Non-pigmented ciliary epithelial cell (primary cell): ENCODE results near the gene APOA1.

Source experiments
- DNase-seq: peaks from one replicate; pipeline ENCODE4 v3.0.0-alpha.2; 2010; ENCODE audit warnings: low read depth

The APOA1 gene

GRCh38 chr11:116837231-116838091 lies at the start of gene APOA1:
TSS of gene APOA1 (minus strand) at chr11:116837622. CDS start at chr11:116837387, 235 bp downstream.
- DNase-seq: no peak

DNA sequence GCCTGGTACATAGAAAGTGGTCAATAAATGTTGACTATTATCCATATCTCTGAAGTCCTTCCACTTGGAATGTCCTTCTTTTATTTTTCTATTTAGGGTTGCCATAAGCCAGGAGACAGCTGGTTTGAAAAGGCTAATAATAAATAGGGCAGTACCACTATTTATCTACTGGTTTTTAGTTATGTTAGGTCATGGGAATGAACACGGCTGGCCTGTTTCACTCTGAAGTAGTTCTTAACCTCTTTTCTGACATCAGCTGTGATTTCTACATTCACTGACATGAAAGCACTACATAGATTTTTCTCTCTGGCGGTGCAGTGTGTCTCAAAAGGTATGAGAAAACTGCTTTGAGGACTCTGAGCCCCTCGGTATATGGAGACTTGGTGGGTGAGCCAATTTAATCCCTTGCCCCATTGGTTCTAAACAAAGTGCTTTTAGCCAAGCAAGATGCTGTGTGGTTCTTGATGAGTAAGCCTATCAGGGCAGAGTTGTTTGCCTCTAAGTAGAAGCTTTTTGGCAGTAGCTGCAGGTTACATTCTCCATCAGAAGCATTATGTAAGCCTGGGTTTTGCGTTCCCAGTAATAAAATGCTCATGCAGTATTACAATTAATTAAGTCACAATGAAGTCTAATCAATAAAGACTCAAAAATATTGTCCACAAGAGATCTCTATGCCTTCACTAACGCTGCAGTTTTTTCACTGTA lies 48.7 kb upstream of the APOA1 start:
- no peak for DNase-seq

DNA sequence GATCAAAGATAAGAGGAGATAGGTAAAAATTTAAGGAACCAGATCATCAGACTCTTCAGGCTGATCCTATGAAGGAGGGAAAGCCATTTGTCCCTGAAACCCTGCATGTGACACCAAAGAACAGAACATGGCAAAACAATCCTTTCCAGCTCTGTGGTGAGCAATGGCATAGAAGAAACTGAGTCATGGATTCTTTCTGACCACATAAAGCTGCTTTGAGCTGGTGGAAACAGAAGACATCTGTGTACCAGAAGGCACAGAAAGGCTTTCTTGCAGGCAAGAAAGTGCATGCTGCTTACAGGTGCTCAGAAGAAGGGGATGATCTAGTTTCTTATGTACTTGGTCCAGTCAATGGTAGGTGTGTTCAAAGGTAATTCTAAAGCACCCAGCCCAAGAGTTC lies 45.0 kb upstream of the APOA1 start:
- DNase-seq: peak; percentile 51

- no peak for DNase-seq
Observed at GRCh38 chr11:116881143-116881542, 43.7 kb upstream of the APOA1 start.

GRCh38 chr11:116879800-116880625 lies 42.6 kb upstream of the APOA1 start:
- DNase-seq: peak; percentile 51

GRCh38 chr11:116876656-116877055 lies 39.2 kb upstream of the APOA1 start:
- no peak for DNase-seq

DNA sequence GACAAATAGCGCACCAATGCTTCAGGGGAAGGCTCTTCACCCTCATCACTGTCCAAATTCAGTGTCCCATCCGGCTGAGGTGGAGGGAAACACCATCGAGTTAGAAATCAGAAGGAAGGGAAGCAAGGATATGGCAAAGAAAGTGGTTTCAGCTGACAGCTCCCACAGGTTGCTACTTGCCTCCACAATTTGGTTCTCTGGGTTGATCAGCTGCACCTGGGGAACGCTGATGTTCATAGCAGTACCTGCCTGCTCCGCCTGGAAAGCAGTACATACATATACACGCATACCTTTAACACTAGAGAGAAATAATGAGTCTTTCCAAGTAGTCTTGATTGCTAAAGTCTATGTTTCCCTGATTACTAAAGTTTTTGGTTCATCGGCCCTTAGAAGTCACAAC lies 37.8 kb upstream of the APOA1 start:
- DNase-seq: no peak

- no peak for DNase-seq
Observed at GRCh38 chr11:116874251-116874650, 36.8 kb upstream of the APOA1 start.

GRCh38 chr11:116873381-116873780 lies 36.0 kb upstream of the APOA1 start:
- no peak for DNase-seq

- DNase-seq: peak; percentile 69
Observed at GRCh38 chr11:116871248-116871647, 33.8 kb upstream of the APOA1 start.

GRCh38 chr11:116870054-116870453 lies 32.6 kb upstream of the APOA1 start:
- no peak for DNase-seq

GRCh38 chr11:116869610-116870009 lies 32.2 kb upstream of the APOA1 start:
- no peak for DNase-seq

DNA sequence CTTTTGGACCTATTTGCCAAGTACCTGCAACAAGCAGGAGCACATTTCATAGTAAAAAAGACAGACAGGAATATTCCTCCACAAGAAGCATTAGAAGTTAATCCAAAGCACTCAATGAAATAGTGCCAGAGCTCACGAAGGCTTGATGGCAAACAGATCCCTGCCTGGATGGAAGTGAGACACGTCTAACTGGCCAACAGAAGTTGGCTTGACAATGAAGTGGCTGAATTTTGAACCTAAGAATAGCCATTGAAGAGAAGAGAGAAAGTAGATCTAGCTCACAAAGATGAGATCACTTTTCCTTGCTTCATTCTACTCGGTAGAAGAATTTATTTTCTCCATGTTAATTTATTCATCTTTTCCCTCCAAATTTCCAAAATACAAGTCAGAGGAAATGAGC lies 30.6 kb upstream of the APOA1 start:
- DNase-seq: no peak

GRCh38 chr11:116867619-116868018 lies 30.2 kb upstream of the APOA1 start:
- DNase-seq: no peak

GRCh38 chr11:116866804-116867455 lies 29.5 kb upstream of the APOA1 start:
- no peak for DNase-seq

DNA sequence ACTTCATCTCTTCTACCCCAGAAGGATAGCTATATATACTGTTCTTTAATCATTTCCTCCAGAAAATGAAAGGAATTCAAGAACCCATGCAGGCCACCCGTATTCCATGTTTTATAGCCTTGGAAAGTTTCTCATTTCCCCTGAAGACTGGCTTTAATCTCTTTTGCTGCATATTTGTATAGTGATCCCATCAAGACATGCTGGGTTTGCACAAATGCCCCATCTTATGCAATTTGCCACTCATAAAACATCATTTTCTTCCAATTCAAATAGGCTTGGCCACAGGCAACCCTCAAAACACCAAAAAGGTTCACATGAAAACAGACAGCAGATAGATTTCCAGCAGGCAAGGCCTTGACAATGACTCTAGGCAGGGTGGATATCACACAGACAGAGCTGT lies 28.3 kb upstream of the APOA1 start:
- DNase-seq: no peak

DNA sequence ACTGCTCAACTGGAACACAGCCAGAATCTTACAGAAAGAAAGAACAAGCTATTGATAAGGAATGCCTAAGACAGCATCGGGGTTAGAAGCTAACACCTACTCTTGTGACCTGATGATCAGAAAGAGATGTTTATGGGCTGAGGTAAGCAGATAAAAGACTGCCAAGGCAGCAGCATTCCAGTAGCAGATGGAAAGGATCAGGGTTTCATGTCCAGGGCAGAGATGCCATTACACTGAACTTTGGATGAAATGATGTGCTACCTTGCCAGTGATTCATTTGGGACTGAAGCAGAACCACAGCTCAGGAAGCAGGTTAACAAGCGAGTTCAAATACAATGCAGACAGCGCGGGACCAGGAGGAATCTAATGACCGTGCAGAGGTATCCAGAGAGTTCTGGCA lies 27.1 kb upstream of the APOA1 start:
- no peak for DNase-seq

DNA sequence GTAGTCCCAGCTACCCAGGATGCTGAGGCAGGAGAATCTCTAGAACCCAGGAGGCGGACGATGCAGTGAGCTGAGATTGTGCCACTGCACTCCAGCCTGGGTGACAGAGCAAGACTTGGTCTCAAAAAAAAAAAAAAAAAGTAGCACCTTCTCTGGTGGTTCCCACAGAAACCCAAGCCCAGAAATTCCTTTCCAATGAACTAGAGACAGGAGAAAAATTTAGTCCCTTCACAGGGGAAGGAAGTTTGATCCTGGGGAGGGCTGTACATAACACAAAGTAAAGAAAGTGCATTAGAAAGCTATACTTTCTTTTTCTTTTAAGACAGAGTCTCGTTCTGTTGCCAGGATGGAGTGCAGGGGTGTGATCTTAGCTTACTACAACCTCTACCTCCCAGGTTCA lies 25.5 kb upstream of the APOA1 start:
- DNase-seq: no peak

GRCh38 chr11:116862185-116862584 lies 24.8 kb upstream of the APOA1 start:
- DNase-seq: no peak

GRCh38 chr11:116861539-116861938 lies 24.1 kb upstream of the APOA1 start:
- DNase-seq: peak; percentile 55

DNA sequence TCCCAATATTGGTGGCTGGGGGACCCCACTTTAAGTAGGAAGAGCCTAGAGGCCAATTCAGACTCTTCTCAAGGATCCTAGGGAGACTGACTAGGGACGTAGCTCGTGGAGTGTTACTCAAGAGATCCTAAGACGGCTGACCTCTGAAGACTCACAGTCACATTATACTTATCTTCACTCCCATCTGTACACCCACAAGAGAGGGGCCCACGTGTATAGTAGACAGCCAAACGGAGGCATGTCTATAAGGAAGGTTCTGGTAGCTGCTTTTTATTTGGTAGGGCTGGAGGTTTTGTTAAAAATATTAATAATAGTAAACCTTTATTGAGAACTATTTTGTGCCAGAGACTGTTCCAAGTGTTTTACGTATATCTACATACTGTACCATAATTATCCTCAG lies 22.9 kb upstream of the APOA1 start:
- no peak for DNase-seq

DNA sequence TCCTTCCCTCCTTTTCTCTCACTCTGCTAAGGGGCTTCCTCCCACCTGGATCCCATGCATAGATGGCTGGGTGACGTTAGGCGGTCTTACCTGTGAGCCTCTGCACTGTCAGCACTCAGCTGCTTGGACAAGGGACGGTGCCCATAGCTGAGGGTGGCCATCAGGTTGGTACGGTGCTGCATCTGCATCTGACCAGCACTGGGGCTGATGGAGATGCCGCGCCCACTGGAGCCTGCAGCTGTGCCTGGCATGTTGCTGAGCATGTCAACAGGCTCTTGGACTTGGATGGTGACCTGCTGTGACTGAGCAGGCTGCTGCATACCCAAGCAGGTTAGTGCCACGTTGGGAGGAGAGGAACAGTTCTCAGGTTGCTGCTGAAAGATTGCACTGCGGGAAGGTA lies 21.8 kb upstream of the APOA1 start:
- DNase-seq: no peak
